GM15510 (cell line): Measurements from ENCODE around the gene CERT1.

ENCODE experiments used
- POLR2A ChIP-seq: IDR thresholded peaks from 3 replicates; pipeline ENCODE4 v1.6.1; 2011; ENCODE audit warnings: borderline replicate concordance; ENCODE audit not compliant: insufficient read length; ENCODE audit errors: extremely low read depth

CERT1 gene

GRCh38 chr5:75405296-75405695 is 106.1 kb downstream of the CERT1 start:
- no peak for TF ChIP-seq POLR2A

GRCh38 chr5:75395277-75395676 is 116.2 kb downstream of the CERT1 start:
- no peak for TF ChIP-seq POLR2A

- no peak for TF ChIP-seq POLR2A
These were observed 122.0 kb downstream of the CERT1 start for GRCh38 chr5:75389430-75389829.

- no peak for TF ChIP-seq POLR2A
These were observed 123.6 kb downstream of the CERT1 start for GRCh38 chr5:75387806-75388205.

GRCh38 chr5:75384218-75384617 is 127.2 kb downstream of the CERT1 start:
- TF ChIP-seq POLR2A = no peak

- TF ChIP-seq POLR2A = no peak
These were observed 130.0 kb downstream of the CERT1 start for GRCh38 chr5:75381456-75381855.

GRCh38 chr5:75380099-75380498 is 131.3 kb downstream of the CERT1 start:
- no peak for TF ChIP-seq POLR2A

- TF ChIP-seq POLR2A = no peak
These were observed 136.0 kb downstream of the CERT1 start for GRCh38 chr5:75375414-75375813.

- TF ChIP-seq POLR2A = no peak
These were observed 137.0 kb downstream of the CERT1 start for GRCh38 chr5:75374394-75374814.

GRCh38 chr5:75373862-75374261 is 137.6 kb downstream of the CERT1 start:
- TF ChIP-seq POLR2A = no peak

GRCh38 chr5:75368391-75368790 is 143.0 kb downstream of the CERT1 start:
- no peak for TF ChIP-seq POLR2A

- TF ChIP-seq POLR2A = no peak
These were observed 144.0 kb downstream of the CERT1 start for GRCh38 chr5:75367401-75367800.

GRCh38 chr5:75366787-75367186 is 144.6 kb downstream of the CERT1 start:
- no peak for TF ChIP-seq POLR2A

GRCh38 chr5:75365740-75366139 is 145.7 kb downstream of the CERT1 start:
- no peak for TF ChIP-seq POLR2A

GRCh38 chr5:75364571-75365280 is 146.7 kb downstream of the CERT1 start:
- TF ChIP-seq POLR2A = no peak

GRCh38 chr5:75363726-75364495 is 147.5 kb downstream of the CERT1 start:
- no peak for TF ChIP-seq POLR2A
